HG03442 (cell line): ENCODE data around the gene TLR5.
A peak's percentile ranks its signal among the peaks of the same experiment; 100 is the strongest.

Experiments
- ATAC-seq: cut with Tn5 transposase; IDR thresholded peaks from one replicate; pipeline ENCODE4 v1.9.1; 2021; ENCODE audit warnings: mild to moderate bottlenecking, moderate library complexity; ENCODE audit not compliant: unreplicated experiment

TLR5 gene

DNA sequence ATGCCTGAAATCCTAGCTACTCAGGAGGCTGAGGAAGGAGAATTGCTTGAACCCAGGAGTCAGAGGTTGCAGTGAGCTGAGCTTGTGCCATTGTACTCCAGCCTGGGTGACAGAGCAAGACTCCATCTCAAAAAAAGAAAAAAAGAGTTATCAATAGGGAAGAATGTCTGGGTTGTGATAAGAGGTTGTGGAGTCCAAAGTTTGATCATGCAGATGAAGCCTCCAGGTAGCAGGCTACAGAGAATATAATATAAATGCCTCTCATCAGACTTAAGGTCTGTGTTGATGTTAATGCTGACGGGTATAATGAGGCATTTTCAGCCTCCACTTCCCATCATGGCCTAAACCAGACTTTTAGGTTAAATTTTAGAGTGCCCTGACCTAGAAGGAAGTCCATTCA is 24.6 kb downstream of the TLR5 start:
- no peak for ATAC-seq

DNA sequence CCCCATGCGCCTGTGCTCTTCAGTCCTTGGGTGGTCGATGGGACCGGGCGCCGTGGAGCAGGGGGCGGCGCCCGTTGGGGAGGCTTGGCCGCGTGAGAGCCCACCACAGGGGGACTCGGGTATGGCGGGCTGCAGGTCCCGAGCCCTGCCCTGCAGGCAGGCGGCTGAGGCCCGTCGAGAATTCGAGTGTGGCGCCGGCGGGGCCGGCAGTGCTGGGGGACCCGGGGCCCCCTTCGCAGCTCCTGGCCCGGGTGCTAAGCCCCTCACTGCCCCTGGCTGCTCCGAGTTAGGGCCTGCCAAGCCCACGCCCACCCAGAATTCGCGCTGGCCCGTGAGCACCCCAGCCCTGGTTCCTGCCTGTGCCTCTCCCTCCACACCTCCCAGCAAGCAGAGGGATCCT is 26.1 kb downstream of the TLR5 start:
- ATAC-seq = no peak

DNA sequence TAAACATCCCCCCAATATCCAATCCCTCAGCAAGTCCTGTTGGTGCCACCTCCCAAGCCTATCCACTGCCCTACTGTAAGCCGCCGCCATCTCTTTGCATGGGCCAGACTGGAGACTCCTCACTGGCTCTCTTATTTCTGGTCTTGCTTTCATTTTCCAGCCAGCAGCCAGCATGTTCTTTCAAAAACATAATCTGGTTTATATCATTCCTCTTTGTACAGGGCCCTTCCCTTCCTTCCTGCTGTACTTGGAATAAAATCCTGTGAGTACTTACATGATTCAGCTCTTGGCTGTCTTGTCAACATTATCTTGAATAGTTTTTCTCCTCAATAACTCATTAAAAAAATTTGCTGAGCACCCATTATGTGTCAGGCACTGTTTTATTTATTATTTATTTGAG is 28.2 kb downstream of the TLR5 start:
- ATAC-seq = no peak

DNA sequence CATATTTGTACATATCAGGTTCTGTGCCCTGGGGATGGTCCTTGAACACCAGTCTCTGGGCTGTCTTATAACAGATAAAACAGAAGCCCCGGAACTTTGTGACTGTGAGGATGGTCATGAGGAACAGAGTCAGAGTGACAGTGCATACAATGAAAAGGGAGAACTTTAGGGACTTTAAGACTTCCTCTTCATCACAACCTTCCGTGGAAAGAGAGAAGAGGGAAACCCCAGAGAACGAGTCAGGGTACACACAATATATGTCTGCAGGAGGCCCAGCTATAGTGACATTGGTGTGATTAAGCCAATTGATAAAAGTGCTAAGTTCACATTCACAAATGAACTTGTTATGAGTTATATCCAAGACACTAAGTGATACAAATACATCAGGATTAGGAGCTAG is 32.1 kb downstream of the TLR5 start:
- ATAC-seq = no peak

DNA sequence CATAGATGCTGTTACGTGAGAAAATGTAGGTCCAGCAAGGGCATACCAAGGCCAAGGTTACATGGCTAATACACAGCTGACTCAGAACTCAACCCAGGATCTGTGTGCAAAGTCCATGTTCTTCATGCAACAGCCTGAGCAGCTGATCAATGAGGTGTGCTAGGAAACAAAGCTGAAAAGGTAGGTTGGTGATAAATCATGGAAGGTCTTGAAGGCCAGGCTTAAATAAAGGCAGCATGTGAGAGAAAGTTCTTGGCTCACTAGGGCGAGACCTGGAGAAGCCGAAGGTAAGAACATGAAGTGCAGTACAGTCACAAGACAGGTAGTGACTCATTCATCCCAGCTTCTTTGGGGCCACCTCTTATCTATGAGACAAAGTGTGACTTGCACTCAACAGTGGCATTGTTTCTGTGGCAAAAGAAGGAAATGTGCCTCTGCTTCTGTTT is 33.4 kb downstream of the TLR5 start:
- no peak for ATAC-seq

DNA sequence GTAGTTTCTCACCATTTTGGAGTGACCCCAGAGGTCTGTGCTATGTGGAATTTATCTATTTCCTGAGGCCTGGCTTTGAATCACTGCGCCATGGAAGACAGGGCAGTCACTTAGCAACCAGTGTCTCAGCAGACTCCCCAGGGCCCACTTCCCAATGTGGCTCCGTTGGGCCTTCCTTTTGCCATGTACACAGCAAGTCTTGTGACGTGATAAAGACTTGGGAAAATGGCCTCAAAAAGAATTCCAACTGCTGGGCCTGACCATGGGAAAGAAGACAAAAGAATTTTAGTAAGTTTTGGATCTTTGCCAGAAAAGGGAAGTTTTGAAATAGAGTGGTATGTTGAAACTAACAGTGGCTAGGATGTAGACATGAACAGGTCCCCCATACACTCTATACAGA is 36.2 kb downstream of the TLR5 start:
- ATAC-seq = no peak

DNA sequence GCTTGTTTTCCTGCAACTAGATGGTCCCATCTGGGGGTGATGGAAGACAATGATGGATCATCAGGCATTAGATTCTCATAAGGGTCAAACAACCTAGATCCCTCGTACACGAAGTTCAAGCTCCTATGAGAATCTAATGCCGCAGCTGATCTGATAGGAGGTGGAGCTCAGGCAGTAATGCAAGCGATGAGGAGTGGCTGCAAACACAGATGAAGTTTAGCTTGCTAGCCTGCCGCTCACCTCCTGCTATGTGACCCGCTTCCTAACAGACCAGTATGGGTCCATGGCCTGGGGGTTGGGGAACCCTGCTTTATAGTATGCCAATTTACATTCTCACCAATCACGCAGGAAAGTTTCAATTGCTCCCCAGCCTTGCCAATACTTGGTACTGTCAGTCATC is 37.5 kb downstream of the TLR5 start:
- ATAC-seq = no peak

DNA sequence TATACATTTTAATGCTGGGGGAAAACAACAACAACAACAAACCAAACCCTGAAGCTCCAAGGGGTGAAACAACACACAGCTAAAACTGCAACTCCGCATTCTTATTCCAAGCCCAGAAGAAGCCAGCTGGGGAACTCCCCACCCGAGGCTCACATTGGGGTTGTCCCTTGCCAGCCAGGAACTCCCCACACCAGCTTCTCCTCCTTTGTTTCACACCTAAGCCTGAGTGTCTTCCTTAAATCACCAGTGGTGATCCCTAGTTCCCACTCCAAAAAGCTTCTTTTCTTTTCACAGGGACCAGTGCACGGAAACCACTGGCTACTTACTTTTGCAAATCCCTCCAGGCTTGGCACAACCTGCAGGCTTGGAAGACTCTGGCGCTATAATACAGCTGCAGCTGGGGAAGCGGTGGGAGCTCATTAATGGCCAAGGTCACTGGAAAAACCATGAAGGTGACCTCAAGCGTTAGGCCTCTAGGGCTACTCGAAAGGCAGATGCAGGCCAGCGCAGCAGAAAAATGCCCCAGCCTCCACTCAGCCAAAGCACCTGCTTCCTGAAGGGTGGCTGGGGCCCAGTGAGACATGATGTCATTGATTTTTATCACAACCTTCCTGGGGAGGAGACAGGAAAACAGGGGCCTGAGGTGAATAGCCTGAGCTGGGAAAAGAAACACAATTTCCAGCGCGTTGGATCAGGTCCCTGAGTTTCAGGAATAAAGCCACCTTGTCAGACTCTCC is 40.1 kb downstream of the TLR5 start:
- no peak for ATAC-seq

DNA sequence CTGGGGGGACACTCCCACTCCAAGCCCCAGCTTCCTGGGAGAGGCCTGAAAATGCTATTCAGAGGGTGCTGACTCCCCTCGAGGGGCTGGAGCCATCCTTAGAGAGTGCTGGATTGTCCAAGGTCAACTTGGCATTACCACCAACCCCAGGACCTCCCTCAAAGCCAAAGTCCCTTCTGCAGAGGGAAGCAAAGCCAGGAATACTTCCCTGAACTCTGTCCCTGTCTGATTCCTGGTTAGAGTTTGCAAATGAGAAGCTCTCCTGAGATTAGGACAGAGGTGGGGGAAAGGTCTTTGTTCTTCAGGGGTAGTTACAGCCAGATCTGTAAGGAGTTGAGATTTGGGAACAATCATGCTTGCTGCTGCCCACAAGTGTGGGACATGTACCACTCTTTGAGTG is 45.3 kb downstream of the TLR5 start:
- ATAC-seq = no peak

DNA sequence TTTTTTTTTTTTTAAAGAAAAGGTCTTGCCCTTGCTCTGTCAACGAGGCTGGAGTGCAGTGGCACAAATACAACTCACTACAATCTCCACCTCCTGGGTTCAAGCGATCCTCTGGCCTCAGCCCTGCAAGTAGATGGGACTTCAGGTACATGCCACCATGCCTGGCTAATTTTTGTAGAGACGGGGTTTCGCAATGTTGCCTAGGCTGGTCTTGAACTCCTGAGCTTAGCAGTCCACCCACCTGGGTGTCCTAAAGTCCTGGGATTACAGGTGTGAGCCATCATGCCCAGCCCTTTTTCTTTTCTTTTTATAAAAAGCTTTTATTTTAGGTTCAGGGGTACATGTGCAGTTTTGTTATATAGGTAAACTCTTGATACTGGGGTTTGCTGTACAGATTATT is 47.2 kb downstream of the TLR5 start:
- ATAC-seq = no peak

DNA sequence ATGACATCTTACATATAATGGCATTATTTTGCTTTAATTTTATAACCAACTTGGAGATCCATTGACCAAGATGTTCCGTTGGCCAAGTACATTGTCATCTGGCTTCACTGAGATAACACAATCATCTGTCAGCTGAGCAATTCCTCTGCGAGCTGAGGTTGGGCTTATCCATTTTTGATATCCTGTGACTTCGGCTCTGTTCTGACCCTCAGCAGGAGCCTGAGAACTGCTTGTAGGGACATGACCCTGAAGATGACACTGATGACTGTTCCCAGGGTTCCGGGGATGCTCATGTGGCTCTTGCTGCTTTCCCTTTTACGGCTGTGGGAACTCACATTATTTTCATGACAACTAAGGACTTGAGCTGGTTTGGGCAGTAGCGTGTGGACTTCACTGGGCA is 51.2 kb downstream of the TLR5 start:
- ATAC-seq = no peak

DNA sequence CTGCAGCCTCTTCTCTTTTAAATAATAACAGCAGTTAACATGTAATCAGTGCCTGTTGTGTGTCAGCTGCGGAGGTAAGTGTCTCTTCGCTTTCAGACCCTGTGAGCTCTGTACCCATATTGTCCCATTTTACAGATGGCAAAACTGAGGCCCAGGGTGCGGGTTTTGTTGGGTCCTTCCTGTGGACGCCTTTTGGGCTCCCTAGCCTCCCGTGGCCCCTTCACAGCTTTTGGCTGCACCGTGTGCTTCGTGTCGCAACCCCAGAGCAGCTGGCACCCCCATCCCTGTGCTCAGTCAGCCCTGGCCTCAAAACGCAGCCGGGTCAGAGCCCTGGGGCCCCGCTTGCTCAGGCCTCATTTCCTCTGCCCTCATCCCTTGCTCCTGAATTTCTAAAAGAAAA is 53.8 kb downstream of the TLR5 start:
- no peak for ATAC-seq

DNA sequence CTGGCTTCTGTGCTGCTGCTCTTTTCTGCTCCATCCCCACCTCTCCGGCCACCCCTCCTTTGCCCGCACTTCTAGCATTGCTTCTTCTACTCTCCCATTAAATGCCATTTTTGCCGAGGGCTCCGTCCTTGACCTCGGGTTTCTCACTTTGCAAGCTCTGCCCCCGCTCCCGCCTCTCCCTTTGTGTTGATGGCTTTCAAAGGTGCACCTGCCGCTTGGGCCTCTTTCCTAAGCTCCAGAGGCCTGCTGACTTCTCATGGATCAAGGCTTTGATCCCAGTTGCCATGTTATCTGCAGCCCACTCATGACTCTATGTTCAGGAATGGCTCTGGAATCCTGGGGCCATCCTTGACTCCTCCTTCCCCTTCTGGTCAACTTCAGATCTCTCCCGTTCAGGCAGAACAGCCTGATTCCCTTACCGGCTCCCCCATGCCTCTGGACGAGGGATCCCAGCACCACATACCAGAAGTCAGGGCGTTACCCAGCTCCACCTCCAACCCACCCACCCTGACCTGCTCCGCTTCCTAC is 54.3 kb downstream of the TLR5 start:
- ATAC-seq = no peak

DNA sequence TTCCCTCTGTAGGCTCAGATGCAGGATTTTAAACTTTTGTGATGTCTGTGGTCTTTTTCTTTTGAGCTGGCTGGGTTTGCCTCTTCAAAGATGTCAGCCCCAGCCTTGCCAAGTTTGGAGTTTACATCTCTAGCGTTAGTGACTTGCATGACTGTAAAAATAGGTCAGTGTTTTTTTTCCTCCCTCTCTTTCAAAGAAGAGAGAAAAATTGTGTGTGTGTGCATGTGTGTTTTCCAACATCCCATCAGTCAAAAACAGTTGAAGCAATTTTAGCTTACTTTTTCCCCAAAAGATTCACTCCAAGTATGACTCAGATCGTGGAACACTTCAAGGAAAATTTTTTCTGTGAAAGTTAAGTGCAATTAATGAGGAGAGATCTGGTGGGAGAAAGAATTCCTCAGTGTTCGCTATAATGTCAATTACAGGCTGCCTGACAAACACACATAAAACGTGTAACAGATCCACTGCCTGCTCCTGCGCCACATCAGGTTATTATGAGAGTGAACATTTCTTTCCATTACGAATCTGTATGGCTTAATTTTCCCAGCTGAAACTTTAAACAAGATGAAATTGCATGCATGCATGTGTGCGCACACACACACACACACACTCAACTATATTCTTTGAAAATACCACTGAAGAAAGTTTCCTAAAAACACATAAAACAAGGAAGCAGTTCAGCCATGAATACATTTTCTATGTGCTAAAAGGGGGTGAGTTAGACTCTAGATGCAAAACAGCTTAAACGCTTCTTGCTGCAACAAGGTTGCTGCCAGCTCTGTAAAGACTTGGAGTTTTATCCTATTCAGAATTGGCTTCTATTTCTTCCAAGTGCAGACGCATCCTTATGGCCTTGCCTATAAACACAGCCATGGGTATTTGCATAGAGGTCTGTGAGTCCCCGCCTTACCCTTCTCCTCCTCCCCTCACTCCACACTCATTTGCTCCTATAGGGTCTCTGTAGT is 55.5 kb downstream of the TLR5 start:
- no peak for ATAC-seq

DNA sequence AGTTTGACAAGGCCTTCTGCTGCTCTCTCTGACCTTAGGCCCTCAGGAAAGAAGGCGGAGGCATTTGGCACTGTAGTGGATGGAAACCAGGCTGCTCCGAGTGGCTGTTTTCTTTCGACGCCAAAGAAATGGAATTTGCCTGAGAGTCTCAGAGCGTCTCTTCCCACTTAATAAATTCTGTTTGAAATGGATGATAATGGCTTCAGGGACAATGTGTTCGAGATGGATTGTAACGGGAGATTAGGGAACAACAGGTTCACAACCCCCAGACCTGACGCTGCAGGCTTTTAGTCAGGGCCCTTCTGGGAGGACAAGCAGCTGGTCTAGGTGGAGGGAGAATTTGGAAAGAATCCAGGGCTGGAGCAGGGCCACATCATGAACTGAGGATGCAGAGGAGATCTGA is 58.6 kb downstream of the TLR5 start:
- ATAC-seq = no peak

DNA sequence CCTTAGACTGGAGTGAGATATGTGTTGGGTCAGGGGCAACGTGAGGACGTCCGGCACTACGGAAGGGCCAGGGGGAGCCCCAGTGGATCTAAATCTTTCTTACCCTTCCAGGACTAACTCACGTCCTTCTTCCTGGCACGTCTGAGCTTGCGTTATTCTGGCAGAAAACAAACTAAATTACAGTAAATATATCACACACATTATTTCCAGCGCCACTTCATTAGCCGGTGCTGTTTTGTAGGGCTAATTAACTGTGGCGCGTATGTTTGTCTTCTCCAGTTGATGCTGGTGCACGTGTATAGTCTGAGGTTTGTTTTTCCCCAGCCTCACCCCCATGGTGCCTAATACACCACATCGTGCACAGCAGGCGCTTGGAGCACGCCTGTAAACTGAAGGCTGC is 59.2 kb downstream of the TLR5 start:
- ATAC-seq = no peak

DNA sequence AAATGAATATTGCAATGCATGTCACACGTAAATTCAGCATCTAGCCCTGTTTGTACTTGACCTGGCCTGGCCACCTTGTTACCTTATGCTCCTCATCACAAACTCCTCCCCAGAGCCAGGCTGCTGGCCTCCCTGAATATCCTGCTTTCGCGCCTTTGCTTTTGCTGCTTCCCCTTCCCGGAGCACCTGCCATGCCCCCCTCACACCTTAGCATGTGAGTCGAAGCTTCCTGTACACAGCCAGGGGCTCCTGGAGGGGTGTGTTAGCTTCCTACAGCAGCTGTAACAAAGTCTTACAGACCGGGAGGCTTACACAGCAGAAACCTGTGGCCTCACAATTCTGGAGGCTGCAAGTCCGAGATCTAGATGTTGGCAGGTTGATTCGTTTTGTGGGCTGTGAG is 60.1 kb downstream of the TLR5 start:
- ATAC-seq = no peak

DNA sequence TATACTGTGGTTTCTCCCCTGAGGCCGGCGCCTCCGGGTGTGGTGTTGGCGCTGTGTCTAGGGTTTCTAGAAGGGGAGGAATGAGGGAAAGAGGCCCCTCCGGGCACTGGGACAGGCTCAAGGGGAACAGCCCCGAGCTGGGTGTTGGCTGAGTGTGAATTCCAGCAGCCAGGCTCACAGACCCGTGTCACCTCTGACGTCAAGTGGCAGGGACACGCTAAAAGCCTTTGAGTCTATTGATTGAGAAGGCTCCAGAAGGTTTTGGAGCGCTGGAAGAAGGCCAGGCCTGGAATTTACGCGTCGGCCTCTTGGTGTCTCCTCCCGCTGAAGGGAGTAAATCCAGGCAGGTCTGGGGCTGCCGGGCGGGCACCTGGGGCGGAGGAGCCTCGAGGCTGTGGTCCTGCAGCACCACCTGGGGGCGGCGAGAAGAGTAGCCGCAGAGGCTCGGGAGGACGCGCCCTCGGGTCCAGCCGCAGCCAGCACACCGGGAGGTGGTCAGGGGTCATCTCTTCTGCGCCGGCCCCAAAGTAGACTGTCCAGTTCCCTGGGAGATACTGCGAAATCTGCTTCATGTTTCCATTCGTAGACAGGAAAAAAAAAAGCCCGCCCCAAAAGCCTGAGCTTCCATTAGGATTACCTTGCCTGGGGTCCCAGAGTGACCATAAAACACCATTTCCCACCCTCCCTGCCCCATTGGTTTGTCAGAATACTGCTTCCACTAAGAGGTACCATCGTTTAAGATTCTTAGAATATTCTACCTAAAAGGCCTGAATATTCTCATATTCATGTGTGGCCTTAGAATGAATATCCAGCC is 61.7 kb downstream of the TLR5 start:
- ATAC-seq = peak; percentile 94

DNA sequence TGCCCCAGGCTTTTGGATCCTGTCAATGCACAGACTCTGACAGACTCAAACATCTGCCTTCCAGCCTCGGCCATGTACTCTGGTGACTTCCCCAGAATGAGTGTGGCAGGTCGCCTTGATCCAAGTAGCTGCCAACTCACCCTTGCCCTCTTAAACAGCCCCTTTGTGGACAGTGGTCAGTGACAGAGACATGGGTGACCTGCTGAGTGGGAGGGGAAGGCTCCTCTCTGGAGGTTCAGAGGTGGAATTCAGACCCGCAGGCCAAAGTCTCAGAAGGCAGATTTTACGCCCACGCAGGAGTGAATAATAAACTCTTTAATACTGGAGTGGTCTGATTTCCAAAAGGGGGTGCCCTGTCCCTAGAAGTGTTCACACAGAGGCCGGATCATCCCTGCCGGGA is 63.5 kb downstream of the TLR5 start:
- ATAC-seq = no peak

DNA sequence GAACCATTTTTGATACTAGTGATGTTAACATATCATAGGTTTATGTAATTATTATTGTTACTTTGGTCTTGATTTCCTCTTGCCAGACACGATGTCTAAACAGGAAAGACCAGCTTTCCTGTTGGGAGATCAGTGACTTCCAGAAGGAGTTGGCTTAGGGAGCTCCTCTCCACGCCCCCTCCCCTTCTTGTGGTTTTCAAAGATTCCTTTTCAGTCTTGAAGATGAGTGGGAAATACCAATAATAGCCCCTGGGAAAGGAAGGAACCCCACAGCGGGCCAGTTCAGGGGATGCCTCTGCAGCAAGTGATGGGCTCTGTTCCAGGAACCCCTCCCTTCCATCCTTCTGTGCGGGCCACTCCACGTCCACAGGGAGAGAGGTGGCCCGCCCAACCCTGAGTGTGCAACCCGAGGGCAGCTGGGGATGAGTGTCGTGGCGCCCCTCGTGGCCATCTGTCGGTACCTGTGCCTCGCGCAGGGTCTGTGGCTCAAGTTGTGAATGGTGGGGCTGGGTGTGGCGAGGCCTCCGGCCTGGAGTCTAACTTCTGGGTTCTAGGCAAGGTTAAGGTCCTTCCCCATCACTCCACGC is 65.7 kb downstream of the TLR5 start:
- no peak for ATAC-seq

DNA sequence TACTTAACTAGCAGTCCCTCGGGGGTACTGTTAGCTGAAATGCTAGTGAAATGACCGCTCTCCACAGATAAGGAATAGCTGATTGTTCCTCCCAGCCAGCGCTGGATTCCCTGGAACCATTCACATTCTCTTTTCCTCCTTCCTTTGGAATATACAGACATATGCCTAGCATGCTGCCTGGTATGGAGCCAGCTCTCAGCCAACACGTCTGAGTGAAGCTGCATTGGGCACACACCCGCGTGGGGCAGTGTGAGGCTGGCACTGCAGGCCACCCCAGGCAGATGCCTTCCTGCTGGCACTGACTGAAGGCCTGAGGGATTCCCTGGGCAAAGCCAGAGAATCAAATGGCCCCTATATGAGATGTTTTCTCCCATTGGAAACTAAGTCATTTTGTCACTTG is 66.7 kb downstream of the TLR5 start:
- ATAC-seq = no peak
